ENCODE results near the gene MAP2K7. TPM values are rescaled to one million over a fixed set of nuclear protein-coding genes. Genes with fewer than 3 reads are reported as not detected.

MAP2K7 gene
- total RNA-seq, 1 experiment from 2014 or later, result 39.4 TPM

DNA sequence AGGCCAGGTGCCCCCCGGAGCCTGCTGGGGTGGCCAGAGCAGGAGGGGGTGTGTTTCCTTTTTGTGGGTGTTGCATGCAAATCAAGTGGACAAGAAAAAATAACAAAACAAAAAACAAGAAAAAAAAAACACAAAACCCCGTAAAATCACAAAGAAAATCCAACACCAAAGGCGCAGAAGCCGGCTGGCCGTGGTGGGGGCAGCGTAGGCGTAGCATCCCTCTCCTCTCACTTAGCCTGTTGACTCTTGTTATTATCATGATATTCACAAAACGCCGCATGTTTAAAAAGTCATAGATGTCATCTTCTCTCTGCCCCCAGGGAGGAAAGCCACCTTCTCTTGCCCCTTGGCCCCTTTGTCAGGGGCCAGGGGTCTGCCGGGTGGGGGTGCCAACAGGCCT is 10.0 kb downstream of the MAP2K7 start (continued):
- TF ChIP-seq ZNF317 (CRISPR knock-in tag; IDR thresholded peaks at IDR 0.05; ENCODE audit: borderline replicate concordance, low read depth), result no peak
- no peak for TF ChIP-seq EMX1 (CRISPR knock-in tag; IDR thresholded peaks at IDR 0.05)
- TF ChIP-seq FOXP4 (CRISPR knock-in tag; IDR thresholded peaks at IDR 0.05), result no peak
- no peak for TF ChIP-seq ESRRA (CRISPR knock-in tag; IDR thresholded peaks at IDR 0.05; ENCODE audit: borderline replicate concordance)
- TF ChIP-seq, protein P1, sequence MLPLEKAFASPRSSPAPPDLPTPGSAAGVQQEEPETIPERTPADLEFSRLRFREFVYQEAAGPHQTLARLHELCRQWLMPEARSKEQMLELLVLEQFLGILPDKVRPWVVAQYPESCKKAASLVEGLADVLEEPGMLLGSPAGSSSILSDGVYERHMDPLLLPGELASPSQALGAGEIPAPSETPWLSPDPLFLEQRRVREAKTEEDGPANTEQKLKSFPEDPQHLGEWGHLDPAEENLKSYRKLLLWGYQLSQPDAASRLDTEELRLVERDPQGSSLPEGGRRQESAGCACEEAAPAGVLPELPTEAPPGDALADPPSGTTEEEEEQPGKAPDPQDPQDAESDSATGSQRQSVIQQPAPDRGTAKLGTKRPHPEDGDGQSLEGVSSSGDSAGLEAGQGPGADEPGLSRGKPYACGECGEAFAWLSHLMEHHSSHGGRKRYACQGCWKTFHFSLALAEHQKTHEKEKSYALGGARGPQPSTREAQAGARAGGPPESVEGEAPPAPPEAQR (CRISPR knock-in tag; IDR thresholded peaks at IDR 0.05), result no peak
- TF ChIP-seq NR3C1 (CRISPR knock-in tag; conservative IDR thresholded peaks at IDR 0.05; ENCODE audit: low read depth), result no peak
- TF ChIP-seq ZNF219 (CRISPR knock-in tag; IDR thresholded peaks at IDR 0.05; ENCODE audit: borderline replicate concordance), result no peak
- TF ChIP-seq, protein P2, sequence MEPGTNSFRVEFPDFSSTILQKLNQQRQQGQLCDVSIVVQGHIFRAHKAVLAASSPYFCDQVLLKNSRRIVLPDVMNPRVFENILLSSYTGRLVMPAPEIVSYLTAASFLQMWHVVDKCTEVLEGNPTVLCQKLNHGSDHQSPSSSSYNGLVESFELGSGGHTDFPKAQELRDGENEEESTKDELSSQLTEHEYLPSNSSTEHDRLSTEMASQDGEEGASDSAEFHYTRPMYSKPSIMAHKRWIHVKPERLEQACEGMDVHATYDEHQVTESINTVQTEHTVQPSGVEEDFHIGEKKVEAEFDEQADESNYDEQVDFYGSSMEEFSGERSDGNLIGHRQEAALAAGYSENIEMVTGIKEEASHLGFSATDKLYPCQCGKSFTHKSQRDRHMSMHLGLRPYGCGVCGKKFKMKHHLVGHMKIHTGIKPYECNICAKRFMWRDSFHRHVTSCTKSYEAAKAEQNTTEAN (CRISPR knock-in tag; IDR thresholded peaks at IDR 0.05), result no peak
- TF ChIP-seq RORB (CRISPR knock-in tag; IDR thresholded peaks at IDR 0.05), result no peak
- TF ChIP-seq NR1H2 (CRISPR knock-in tag; IDR thresholded peaks at IDR 0.05), result no peak
- no peak for TF ChIP-seq E2F4 (CRISPR knock-in tag; IDR thresholded peaks at IDR 0.05; ENCODE audit: borderline replicate concordance, low read depth)

- Mint-ChIP-seq H3K4me3 (no peak overlapping the region), H3K27ac (no peak overlapping the region)
- no peak for TF ChIP-seq MYBL2 (CRISPR knock-in tag; IDR thresholded peaks at IDR 0.05)
- TF ChIP-seq, protein P2 (CRISPR knock-in tag; IDR thresholded peaks at IDR 0.05), result no peak
- no peak for TF ChIP-seq NR3C1 (CRISPR knock-in tag; conservative IDR thresholded peaks at IDR 0.05; ENCODE audit: low read depth)
- no peak for TF ChIP-seq E2F1 (CRISPR knock-in tag; IDR thresholded peaks at IDR 0.05)
- no peak for TF ChIP-seq CBFB (CRISPR knock-in tag; IDR thresholded peaks at IDR 0.05; ENCODE audit: low read depth)
- no peak for TF ChIP-seq SMAD3 (CRISPR knock-in tag; IDR thresholded peaks at IDR 0.05; ENCODE audit: borderline replicate concordance)
- TF ChIP-seq, protein P3, sequence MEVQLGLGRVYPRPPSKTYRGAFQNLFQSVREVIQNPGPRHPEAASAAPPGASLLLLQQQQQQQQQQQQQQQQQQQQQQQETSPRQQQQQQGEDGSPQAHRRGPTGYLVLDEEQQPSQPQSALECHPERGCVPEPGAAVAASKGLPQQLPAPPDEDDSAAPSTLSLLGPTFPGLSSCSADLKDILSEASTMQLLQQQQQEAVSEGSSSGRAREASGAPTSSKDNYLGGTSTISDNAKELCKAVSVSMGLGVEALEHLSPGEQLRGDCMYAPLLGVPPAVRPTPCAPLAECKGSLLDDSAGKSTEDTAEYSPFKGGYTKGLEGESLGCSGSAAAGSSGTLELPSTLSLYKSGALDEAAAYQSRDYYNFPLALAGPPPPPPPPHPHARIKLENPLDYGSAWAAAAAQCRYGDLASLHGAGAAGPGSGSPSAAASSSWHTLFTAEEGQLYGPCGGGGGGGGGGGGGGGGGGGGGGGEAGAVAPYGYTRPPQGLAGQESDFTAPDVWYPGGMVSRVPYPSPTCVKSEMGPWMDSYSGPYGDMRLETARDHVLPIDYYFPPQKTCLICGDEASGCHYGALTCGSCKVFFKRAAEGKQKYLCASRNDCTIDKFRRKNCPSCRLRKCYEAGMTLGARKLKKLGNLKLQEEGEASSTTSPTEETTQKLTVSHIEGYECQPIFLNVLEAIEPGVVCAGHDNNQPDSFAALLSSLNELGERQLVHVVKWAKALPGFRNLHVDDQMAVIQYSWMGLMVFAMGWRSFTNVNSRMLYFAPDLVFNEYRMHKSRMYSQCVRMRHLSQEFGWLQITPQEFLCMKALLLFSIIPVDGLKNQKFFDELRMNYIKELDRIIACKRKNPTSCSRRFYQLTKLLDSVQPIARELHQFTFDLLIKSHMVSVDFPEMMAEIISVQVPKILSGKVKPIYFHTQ (CRISPR knock-in tag; IDR thresholded peaks at IDR 0.05), result no peak
- TF ChIP-seq, protein P4, sequence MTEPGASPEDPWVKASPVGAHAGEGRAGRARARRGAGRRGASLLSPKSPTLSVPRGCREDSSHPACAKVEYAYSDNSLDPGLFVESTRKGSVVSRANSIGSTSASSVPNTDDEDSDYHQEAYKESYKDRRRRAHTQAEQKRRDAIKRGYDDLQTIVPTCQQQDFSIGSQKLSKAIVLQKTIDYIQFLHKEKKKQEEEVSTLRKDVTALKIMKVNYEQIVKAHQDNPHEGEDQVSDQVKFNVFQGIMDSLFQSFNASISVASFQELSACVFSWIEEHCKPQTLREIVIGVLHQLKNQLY (CRISPR knock-in tag; IDR thresholded peaks at IDR 0.05), result no peak
- TF ChIP-seq, protein P5, sequence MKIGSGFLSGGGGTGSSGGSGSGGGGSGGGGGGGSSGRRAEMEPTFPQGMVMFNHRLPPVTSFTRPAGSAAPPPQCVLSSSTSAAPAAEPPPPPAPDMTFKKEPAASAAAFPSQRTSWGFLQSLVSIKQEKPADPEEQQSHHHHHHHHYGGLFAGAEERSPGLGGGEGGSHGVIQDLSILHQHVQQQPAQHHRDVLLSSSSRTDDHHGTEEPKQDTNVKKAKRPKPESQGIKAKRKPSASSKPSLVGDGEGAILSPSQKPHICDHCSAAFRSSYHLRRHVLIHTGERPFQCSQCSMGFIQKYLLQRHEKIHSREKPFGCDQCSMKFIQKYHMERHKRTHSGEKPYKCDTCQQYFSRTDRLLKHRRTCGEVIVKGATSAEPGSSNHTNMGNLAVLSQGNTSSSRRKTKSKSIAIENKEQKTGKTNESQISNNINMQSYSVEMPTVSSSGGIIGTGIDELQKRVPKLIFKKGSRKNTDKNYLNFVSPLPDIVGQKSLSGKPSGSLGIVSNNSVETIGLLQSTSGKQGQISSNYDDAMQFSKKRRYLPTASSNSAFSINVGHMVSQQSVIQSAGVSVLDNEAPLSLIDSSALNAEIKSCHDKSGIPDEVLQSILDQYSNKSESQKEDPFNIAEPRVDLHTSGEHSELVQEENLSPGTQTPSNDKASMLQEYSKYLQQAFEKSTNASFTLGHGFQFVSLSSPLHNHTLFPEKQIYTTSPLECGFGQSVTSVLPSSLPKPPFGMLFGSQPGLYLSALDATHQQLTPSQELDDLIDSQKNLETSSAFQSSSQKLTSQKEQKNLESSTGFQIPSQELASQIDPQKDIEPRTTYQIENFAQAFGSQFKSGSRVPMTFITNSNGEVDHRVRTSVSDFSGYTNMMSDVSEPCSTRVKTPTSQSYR (CRISPR knock-in tag; IDR thresholded peaks at IDR 0.05), result no peak
- no peak for TF ChIP-seq ZNF416 (CRISPR knock-in tag; IDR thresholded peaks at IDR 0.05)
- no peak for TF ChIP-seq JUN (CRISPR knock-in tag; IDR thresholded peaks at IDR 0.05)
- no peak for TF ChIP-seq KAT7 (CRISPR knock-in tag; IDR thresholded peaks at IDR 0.05; ENCODE audit: borderline replicate concordance)
These were observed 10.4 kb downstream of the MAP2K7 start for GRCh38 chr19:7914099-7914498.

More at GRCh38 chr19:7914099-7914498, 10.4 kb downstream of the MAP2K7 start:
- Mint-ChIP-seq H3K9me3 (no peaks in the 10 kb centered on the region), H3K27me3 (ENCODE audit: low read depth) (peaks cover 46% of the 10 kb centered on the region), H3K36me3 (peaks cover 11% of the 10 kb centered on the region), H3K4me1 (peaks cover 3% of the 10 kb centered on the region)
- DNase-seq (ENCODE audit: low spot score) (no peak), ATAC-seq (no peak)
- ChIA-PET POLR2A (no interaction called here), CTCF (interaction anchor here (0.6 to 0.8 kb wide), 3 partner anchors 26 to 52 kb away, joined by 3 to 5 read pairs (median 3); partner anchors contain the start of gene LRRC8E)
